GM19193 (cell line): ENCODE data around the gene HAUS6.

Source experiments
- POLR2A ChIP-seq: IDR thresholded peaks from 4 replicates; pipeline ENCODE4 v1.6.1; 2011; ENCODE audit not compliant: insufficient read depth, insufficient read length; ENCODE audit errors: extremely low read depth

The HAUS6 gene

GRCh38 chr9:19027825-19028224 lies 74.9 kb downstream of the HAUS6 start:
- no peak for TF ChIP-seq POLR2A

- no peak for TF ChIP-seq POLR2A
Observed at GRCh38 chr9:19026375-19026774, 76.3 kb downstream of the HAUS6 start.

- TF ChIP-seq POLR2A, result no peak
Observed at GRCh38 chr9:19023078-19023477, 79.6 kb downstream of the HAUS6 start.

- TF ChIP-seq POLR2A, result no peak
Observed at GRCh38 chr9:19022206-19022605, 80.5 kb downstream of the HAUS6 start.

GRCh38 chr9:19020886-19021455 lies 81.7 kb downstream of the HAUS6 start:
- no peak for TF ChIP-seq POLR2A

GRCh38 chr9:19018201-19018600 lies 84.5 kb downstream of the HAUS6 start:
- TF ChIP-seq POLR2A, result no peak

- TF ChIP-seq POLR2A, result no peak
Observed at GRCh38 chr9:19009391-19009965, 93.2 kb downstream of the HAUS6 start.
